Measurements from ENCODE around the gene HIPK2.

DNA sequence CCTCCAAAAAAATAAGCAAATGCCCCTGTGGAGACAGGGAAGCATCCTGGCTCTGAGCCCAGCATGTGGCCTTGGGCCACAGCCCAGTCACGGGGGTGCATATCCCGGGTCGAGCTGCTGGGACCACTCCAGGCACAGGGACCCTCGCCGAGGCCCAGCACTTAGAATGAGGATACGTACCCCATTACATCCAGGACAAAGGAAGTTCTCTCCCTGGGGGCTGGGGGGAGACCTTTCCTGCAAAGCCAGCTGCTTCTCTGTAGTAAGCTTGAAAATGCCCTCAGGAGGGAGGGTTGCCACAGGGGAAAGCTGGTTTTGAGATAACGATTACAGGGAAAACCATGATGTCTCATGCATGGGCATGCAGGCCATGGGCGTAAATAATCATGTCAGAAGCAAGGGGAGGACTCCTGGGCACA lies 75.5 kb downstream of the HIPK2 start:
- TF ChIP-seq POLR2A (IDR thresholded peaks at IDR 0.05) (no peak), EP300 (IDR thresholded peaks at IDR 0.05) (no peak), POLR2AphosphoS5 (IDR thresholded peaks at IDR 0.05) (no peak)
- TF ChIP-seq, protein P1, sequence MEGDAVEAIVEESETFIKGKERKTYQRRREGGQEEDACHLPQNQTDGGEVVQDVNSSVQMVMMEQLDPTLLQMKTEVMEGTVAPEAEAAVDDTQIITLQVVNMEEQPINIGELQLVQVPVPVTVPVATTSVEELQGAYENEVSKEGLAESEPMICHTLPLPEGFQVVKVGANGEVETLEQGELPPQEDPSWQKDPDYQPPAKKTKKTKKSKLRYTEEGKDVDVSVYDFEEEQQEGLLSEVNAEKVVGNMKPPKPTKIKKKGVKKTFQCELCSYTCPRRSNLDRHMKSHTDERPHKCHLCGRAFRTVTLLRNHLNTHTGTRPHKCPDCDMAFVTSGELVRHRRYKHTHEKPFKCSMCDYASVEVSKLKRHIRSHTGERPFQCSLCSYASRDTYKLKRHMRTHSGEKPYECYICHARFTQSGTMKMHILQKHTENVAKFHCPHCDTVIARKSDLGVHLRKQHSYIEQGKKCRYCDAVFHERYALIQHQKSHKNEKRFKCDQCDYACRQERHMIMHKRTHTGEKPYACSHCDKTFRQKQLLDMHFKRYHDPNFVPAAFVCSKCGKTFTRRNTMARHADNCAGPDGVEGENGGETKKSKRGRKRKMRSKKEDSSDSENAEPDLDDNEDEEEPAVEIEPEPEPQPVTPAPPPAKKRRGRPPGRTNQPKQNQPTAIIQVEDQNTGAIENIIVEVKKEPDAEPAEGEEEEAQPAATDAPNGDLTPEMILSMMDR (IDR thresholded peaks at IDR 0.05), result no peak
